ENCODE measurements around the gene MSI2.

Gene MSI2

GRCh38 chr17:57567251-57567650, 310.9 kb downstream of the MSI2 start:
- DNase-seq: no peak

- no peak for DNase-seq
Observed at GRCh38 chr17:57568340-57568739, 312.0 kb downstream of the MSI2 start.

GRCh38 chr17:57569021-57569420, 312.7 kb downstream of the MSI2 start:
- DNase-seq: no peak

- DNase-seq: no peak
Observed at GRCh38 chr17:57569853-57570252, 313.5 kb downstream of the MSI2 start.

- no peak for DNase-seq
Observed at GRCh38 chr17:57570724-57571344, 314.5 kb downstream of the MSI2 start.

- DNase-seq: no peak
Observed at GRCh38 chr17:57572062-57572461, 315.7 kb downstream of the MSI2 start.

GRCh38 chr17:57572600-57572999, 316.3 kb downstream of the MSI2 start:
- DNase-seq: no peak

- no peak for DNase-seq
Observed at GRCh38 chr17:57574040-57574513, 317.8 kb downstream of the MSI2 start.

- DNase-seq: no peak
Observed at GRCh38 chr17:57576744-57577143, 320.4 kb downstream of the MSI2 start.

- no peak for DNase-seq
Observed at GRCh38 chr17:57577751-57578607, 321.7 kb downstream of the MSI2 start.

GRCh38 chr17:57578608-57579225, 322.4 kb downstream of the MSI2 start:
- DNase-seq: no peak

- DNase-seq: no peak
Observed at GRCh38 chr17:57579245-57579644, 322.9 kb downstream of the MSI2 start.

GRCh38 chr17:57580055-57580739, 323.9 kb downstream of the MSI2 start:
- DNase-seq: no peak

- no peak for DNase-seq
Observed at GRCh38 chr17:57582881-57583756, 326.8 kb downstream of the MSI2 start.

- DNase-seq: no peak
Observed at GRCh38 chr17:57584050-57584551, 327.8 kb downstream of the MSI2 start.

- DNase-seq: no peak
Observed at GRCh38 chr17:57585341-57586195, 329.2 kb downstream of the MSI2 start.

GRCh38 chr17:57586196-57586740, 329.9 kb downstream of the MSI2 start:
- no peak for DNase-seq

GRCh38 chr17:57586742-57587141, 330.4 kb downstream of the MSI2 start:
- no peak for DNase-seq

GRCh38 chr17:57587193-57587969, 331.1 kb downstream of the MSI2 start:
- no peak for DNase-seq

- no peak for DNase-seq
Observed at GRCh38 chr17:57588086-57588485, 331.8 kb downstream of the MSI2 start.
